AG09309 (cell line): Measurements from ENCODE around the gene ETFA.

Experiments
- DNase-seq: peaks from one replicate; pipeline ENCODE4 v3.0.0-alpha.2; 2010; ENCODE audit warnings: low read depth
- H3K4me3 ChIP-seq: 2 replicates; pipeline ENCODE4 v1.5.1; 2011; ENCODE audit warnings: mild to moderate bottlenecking, low read depth, low read length, moderate library complexity; ENCODE audit not compliant: control insufficient read depth
- CTCF ChIP-seq: IDR thresholded peaks from 2 replicates; pipeline ENCODE4 v1.5.1; 2011; ENCODE audit warnings: mild to moderate bottlenecking, low read depth, low read length, inconsistent platforms; ENCODE audit not compliant: insufficient read depth, control insufficient read depth; ENCODE audit errors: missing control alignments

Gene ETFA

GRCh38 chr15:76333309-76333708 lies 22.0 kb upstream of the ETFA start:
- no peak overlapping the region for H3K4me3 ChIP-seq
- no peak for TF ChIP-seq CTCF

GRCh38 chr15:76332796-76333195 lies 21.5 kb upstream of the ETFA start:
- no peak overlapping the region for H3K4me3 ChIP-seq
- no peak for DNase-seq
- no peak for TF ChIP-seq CTCF

More at GRCh38 chr15:76333309-76333708, 22.0 kb upstream of the ETFA start:
- no peak for DNase-seq

- no peak for DNase-seq
- TF ChIP-seq CTCF, result peak; percentile 74
- H3K4me3 ChIP-seq, result no peak overlapping the region
These were observed 18.9 kb upstream of the ETFA start for GRCh38 chr15:76330080-76330680.

- no peak for DNase-seq
- TF ChIP-seq CTCF, result no peak
- no peak overlapping the region for H3K4me3 ChIP-seq
These were observed 17.7 kb upstream of the ETFA start for GRCh38 chr15:76328958-76329357.

- DNase-seq, result no peak
- no peak overlapping the region for H3K4me3 ChIP-seq
- TF ChIP-seq CTCF, result no peak
These were observed 16.9 kb upstream of the ETFA start for GRCh38 chr15:76328106-76328696.

GRCh38 chr15:76327191-76328105 lies 16.2 kb upstream of the ETFA start:
- no peak for DNase-seq
- TF ChIP-seq CTCF, result no peak
- H3K4me3 ChIP-seq, result no peak overlapping the region
